Hepatocyte (in vitro differentiated cells): ENCODE measurements around the gene TUBA1A. TPM values are rescaled to one million over a fixed set of nuclear protein-coding genes. Genes with fewer than 3 reads are reported as not detected.

Experiments
- DNase-seq: peaks from one replicate; pipeline ENCODE4 v3.0.0-alpha.2; 2016; ENCODE audit warnings: low spot score
- H2AFZ ChIP-seq: fragments of 200-600 bp; sonication (generic); 2 replicates; pipeline ENCODE4 v1.6.0; 2016; ENCODE audit warnings: antibody characterized with exemption, mild to moderate bottlenecking
- H3K27ac ChIP-seq: fragments of 200-600 bp; sonication (generic); 2 replicates; pipeline ENCODE4 v1.5.1; 2016; ENCODE audit warnings: mild to moderate bottlenecking
- H3K27me3 ChIP-seq: fragments of 200-600 bp; sonication (generic); 2 replicates; pipeline ENCODE4 v1.6.1; 2016
- H3K36me3 ChIP-seq: fragments of 200-600 bp; sonication (generic); replicated peaks from 2 replicates; pipeline ENCODE4 v1.5.1; 2016; ENCODE audit warnings: low read depth; ENCODE audit not compliant: insufficient read depth
- H3K4me1 ChIP-seq: fragments of 200-600 bp; sonication (generic); 2 replicates; pipeline ENCODE4 v1.5.1; 2016; ENCODE audit warnings: mild to moderate bottlenecking, moderate library complexity; ENCODE audit not compliant: insufficient read depth
- H3K4me2 ChIP-seq: fragments of 200-600 bp; sonication (generic); 2 replicates; pipeline ENCODE4 v1.6.0; 2016
- H3K4me3 ChIP-seq: fragments of 200-600 bp; sonication (generic); 2 replicates; pipeline ENCODE4 v1.5.1; 2016; ENCODE audit warnings: mild to moderate bottlenecking
- H3K79me2 ChIP-seq: fragments of 200-600 bp; sonication (generic); 2 replicates; pipeline ENCODE4 v1.6.0; 2017; ENCODE audit warnings: mild to moderate bottlenecking
- H3K9me2 ChIP-seq: fragments of 200-600 bp; sonication (generic); replicated peaks from 2 replicates; pipeline ENCODE4 v1.6.0; 2017; ENCODE audit warnings: mild to moderate bottlenecking; ENCODE audit not compliant: insufficient read depth
- H3K9me3 ChIP-seq: fragments of 200-600 bp; sonication (generic); 2 replicates; pipeline ENCODE4 v1.5.1; 2016; ENCODE audit warnings: low read depth, mild to moderate bottlenecking
- H4K20me1 ChIP-seq: fragments of 200-600 bp; sonication (generic); 2 replicates; pipeline ENCODE4 v1.6.0; 2016; ENCODE audit warnings: mild to moderate bottlenecking; ENCODE audit not compliant: insufficient read depth, poor library complexity, severe bottlenecking
- EZH2 ChIP-seq: fragments of 200-600 bp; sonication (generic); IDR thresholded peaks from 2 replicates; pipeline ENCODE4 v1.6.1; 2016; ENCODE audit warnings: antibody characterized with exemption, mild to moderate bottlenecking, borderline replicate concordance
- EZH2phosphoT487 ChIP-seq: fragments of 200-600 bp; sonication (generic); IDR thresholded peaks from one replicate; pipeline ENCODE4 v1.6.1; 2018; ENCODE audit warnings: antibody characterized with exemption, mild to moderate bottlenecking, low read depth, moderate library complexity; ENCODE audit not compliant: unreplicated experiment, severe bottlenecking
- WGBS: methylation state at CpG from one replicate; pipeline ENCODE4 v1.1.6; 2016; ENCODE audit warnings: low lambda C conversion rate; ENCODE audit errors: missing lambda C conversion rate; 5-methylcytosine and 5-hydroxymethylcytosine counted together
- polyA plus RNA-seq: library from polyadenylated mRNA; unstranded; fragments of >200 nt; fragmentation: Nextera tagmentation; extraction: Ambion mirVana; gene quantifications from 2 replicates; pipeline ENCODE4 v1.2.1, GENCODE V29; 2016
- total RNA-seq: library from RNA; depleted of rRNA; stranded (reverse); fragments of >200 nt; gene quantifications from 2 replicates; pipeline ENCODE4 v1.2.3, GENCODE V29; 2014
- TF ChIP-seq, protein P1 (sequence below): fragments of 200-600 bp; sonication (generic); IDR thresholded peaks from 2 replicates; pipeline ENCODE4 v1.5.1; 2016; ENCODE audit warnings: antibody characterized with exemption, mild to moderate bottlenecking; ENCODE audit not compliant: poor library complexity

Gene TUBA1A
- total and polyA plus RNA-seq, 2 experiments from 2014 or later: 338 to 358 TPM

DNA sequence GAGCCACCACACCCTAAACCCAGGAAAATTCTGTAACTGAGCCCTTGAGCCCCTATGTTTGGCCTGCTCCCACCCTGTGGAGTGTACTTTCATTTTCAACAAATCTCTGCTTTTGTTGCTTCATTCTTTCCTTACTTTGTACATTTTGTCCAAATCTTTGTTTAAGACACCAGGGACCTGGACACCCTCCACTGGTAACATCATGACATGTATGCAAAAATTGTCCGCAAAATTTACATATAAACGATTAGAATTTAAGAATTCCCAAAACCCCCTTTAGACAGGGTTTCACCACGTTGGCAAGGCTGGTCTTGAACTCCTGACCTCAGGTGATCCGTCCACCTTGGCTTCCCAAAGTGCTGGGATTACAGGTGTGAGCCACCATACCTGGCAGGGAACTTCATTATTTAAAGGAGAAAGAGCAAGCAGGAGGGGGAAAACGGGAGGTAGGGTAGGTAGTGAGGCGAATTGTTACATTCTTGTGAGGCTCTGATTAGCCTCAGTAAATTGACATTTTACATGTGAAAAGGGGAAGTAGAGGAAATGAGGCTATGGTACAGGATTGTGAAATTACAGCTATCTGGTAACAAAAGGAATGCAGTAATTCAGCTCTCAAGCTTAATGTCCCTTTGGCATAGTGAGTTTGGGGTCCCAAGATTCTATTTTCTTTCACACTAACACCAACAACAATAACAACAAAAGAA lies 27.6 kb downstream of the TUBA1A start:
- no peaks in the 10 kb centered on the region for H3K79me2 ChIP-seq
- no peaks in the 10 kb centered on the region for H3K36me3 ChIP-seq
- WGBS: 81% methylated on average over 6 of the region's 6 CpGs
- no peak overlapping the region for H3K4me3 ChIP-seq
- H3K9me2 ChIP-seq: no peaks in the 10 kb centered on the region
- TF ChIP-seq, protein P1, sequence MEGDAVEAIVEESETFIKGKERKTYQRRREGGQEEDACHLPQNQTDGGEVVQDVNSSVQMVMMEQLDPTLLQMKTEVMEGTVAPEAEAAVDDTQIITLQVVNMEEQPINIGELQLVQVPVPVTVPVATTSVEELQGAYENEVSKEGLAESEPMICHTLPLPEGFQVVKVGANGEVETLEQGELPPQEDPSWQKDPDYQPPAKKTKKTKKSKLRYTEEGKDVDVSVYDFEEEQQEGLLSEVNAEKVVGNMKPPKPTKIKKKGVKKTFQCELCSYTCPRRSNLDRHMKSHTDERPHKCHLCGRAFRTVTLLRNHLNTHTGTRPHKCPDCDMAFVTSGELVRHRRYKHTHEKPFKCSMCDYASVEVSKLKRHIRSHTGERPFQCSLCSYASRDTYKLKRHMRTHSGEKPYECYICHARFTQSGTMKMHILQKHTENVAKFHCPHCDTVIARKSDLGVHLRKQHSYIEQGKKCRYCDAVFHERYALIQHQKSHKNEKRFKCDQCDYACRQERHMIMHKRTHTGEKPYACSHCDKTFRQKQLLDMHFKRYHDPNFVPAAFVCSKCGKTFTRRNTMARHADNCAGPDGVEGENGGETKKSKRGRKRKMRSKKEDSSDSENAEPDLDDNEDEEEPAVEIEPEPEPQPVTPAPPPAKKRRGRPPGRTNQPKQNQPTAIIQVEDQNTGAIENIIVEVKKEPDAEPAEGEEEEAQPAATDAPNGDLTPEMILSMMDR: no peak
- TF ChIP-seq EZH2phosphoT487 (no peak), EZH2 (no peak)
- H3K27ac ChIP-seq: no peak overlapping the region
- H3K9me3 ChIP-seq: no peaks in the 10 kb centered on the region
- H4K20me1 ChIP-seq: no peaks in the 10 kb centered on the region
- no peak overlapping the region for H2AFZ ChIP-seq
- no peaks in the 10 kb centered on the region for H3K27me3 ChIP-seq
- no peak for DNase-seq
- no peaks in the 10 kb centered on the region for H3K4me1 ChIP-seq
- no peak overlapping the region for H3K4me2 ChIP-seq

GRCh38 chr12:49160399-49160798 lies 28.5 kb downstream of the TUBA1A start:
- no peaks in the 10 kb centered on the region for H4K20me1 ChIP-seq
- H3K4me3 ChIP-seq: no peak overlapping the region
- no peaks in the 10 kb centered on the region for H3K36me3 ChIP-seq
- WGBS: 70% methylated on average over 2 of the region's 2 CpGs
- no peaks in the 10 kb centered on the region for H3K9me2 ChIP-seq
- DNase-seq: no peak
- H3K27me3 ChIP-seq: no peaks in the 10 kb centered on the region
- no peak overlapping the region for H3K27ac ChIP-seq
- H3K9me3 ChIP-seq: no peaks in the 10 kb centered on the region
- H3K4me2 ChIP-seq: no peak overlapping the region
- TF ChIP-seq, protein P1: no peak
- TF ChIP-seq EZH2 (no peak), EZH2phosphoT487 (no peak)
- no peak overlapping the region for H2AFZ ChIP-seq
- H3K79me2 ChIP-seq: no peaks in the 10 kb centered on the region
- no peaks in the 10 kb centered on the region for H3K4me1 ChIP-seq

GRCh38 chr12:49154221-49154620 lies 34.7 kb downstream of the TUBA1A start:
- Histone ChIP-seq H4K20me1 (no peaks in the 10 kb centered on the region), H3K4me3 (no peak overlapping the region), H3K79me2 (no peaks in the 10 kb centered on the region), H3K4me2 (no peak overlapping the region), H3K27ac (no peak overlapping the region), H2AFZ (no peak overlapping the region), H3K9me2 (no peaks in the 10 kb centered on the region), H3K36me3 (no peaks in the 10 kb centered on the region), H3K9me3 (no peaks in the 10 kb centered on the region), H3K27me3 (no peaks in the 10 kb centered on the region), H3K4me1 (no peaks in the 10 kb centered on the region)
- 84% methylated on average over 3 of the region's 3 CpGs for WGBS
- TF ChIP-seq EZH2 (no peak), EZH2phosphoT487 (no peak)
- TF ChIP-seq, protein P1: no peak
- no peak for DNase-seq
